Activated CD8-positive, alpha-beta T cell treated with anti-CD3 and anti-CD28 coated beads, Interleukin-2, amount 10 ng/mL, durations not matched to agents 7 days and 5 days (primary cell): ENCODE data around the gene HOXB8. TPM values are rescaled to one million over a fixed set of nuclear protein-coding genes. Genes with fewer than 3 reads are reported as not detected.

Source experiments
- ATAC-seq: fragments of 150-1000 bp; cut with Tn5 transposase; one replicate; pipeline ENCODE4 v1.10.0; 2021; ENCODE audit warnings: moderate library complexity
- CTCF ChIA-PET: fragments of 350-600 bp; sonication (Branson Sonifier 250); formaldehyde crosslinking; loops from one replicate; lab custom pipeline; 2021; ENCODE audit warnings: antibody characterized with exemption; lab: Charles Lee
- POLR2A ChIA-PET: fragments of 350-600 bp; sonication (Branson Sonifier 250); formaldehyde crosslinking; loops from one replicate; lab custom pipeline; 2021; ENCODE audit warnings: antibody characterized with exemption; lab: Charles Lee
- DNase-seq: peaks from one replicate; pipeline ENCODE4 v3.0.0-alpha.2; 2020
- H3K27ac Mint-ChIP-seq: one replicate; pipeline ENCODE4 v1.8.0; 2021; ENCODE audit warnings: mild to moderate bottlenecking, mixed read lengths
- H3K27me3 Mint-ChIP-seq: one replicate; pipeline ENCODE4 v1.8.0; 2021; ENCODE audit warnings: low read depth, mixed read lengths
- H3K36me3 Mint-ChIP-seq: one replicate; pipeline ENCODE4 v1.8.0; 2021; ENCODE audit warnings: low read depth, mixed read lengths
- H3K4me1 Mint-ChIP-seq: one replicate; pipeline ENCODE4 v1.8.0; 2021; ENCODE audit warnings: low read depth, mixed read lengths
- H3K4me3 Mint-ChIP-seq: one replicate; pipeline ENCODE4 v1.8.0; 2021; ENCODE audit warnings: mild to moderate bottlenecking, mixed read lengths
- H3K9me3 Mint-ChIP-seq: one replicate; pipeline ENCODE4 v1.8.0; 2022; ENCODE audit warnings: mixed read lengths; ENCODE audit not compliant: insufficient read depth
- microRNA-seq: library from miRNA; unstranded; fragments of <30 nt; microRNA quantifications from one replicate; pipeline ENCODE4 v1.2.0, GENCODE V29; 2022
- total RNA-seq, 2 experiments: library from RNA; stranded (reverse); gene quantifications; one replicate each; pipeline ENCODE4 v1.2.3, GENCODE V29; 2021

Gene HOXB8
- total RNA-seq, 2 experiments from 2014 or later: not detected

DNA sequence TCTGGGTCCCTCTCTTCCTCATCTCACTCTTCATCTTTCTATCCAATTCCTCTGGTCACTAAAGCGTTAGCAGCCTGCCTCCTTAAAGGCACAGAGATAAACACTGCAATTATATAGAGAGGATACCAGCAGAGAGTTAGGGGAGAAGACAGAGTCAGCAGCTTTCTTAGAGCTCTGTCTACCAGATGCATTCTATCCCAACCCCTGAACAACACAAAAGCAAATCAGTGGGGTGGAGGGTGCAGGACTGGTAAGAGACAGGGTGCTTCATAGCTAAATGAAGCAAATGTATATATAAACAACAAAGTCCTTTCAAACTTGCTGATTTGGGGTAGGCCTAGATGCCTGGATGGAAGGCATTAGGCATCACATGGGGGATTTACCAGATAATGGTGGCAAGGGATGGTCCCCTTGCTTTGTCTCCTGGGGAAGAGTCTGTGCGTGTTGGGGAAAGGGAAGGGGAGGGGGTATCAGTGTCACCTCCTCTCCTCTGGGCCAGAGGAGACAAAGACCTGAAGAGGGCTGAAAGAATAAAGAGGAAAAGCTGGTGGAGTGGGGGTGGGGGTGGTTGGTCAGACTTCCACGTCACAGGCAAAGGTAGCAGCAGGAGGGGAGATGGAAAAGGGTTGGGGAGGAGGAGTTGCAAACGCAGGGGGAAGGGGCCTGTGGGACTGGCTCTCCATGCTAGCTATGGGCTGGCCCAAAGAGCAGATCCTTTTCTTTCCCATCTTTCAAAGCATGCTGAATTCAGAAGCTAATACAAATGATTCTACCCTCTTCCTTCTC, 49.0 kb downstream of the HOXB8 start:
- peaks cover 15% of the 10 kb centered on the region for H3K4me1 Mint-ChIP-seq
- peaks cover 10% of the 10 kb centered on the region for H3K27me3 Mint-ChIP-seq
- ChIA-PET CTCF (interaction anchor here (0.8 kb wide), 1 partner anchor 229 kb away, joined by 3 read pairs; no protein-coding TSS in a partner anchor), POLR2A (no interaction called here)
- peaks cover 19% of the 10 kb centered on the region for H3K36me3 Mint-ChIP-seq
- H3K4me3 Mint-ChIP-seq: no peak overlapping the region
- H3K9me3 Mint-ChIP-seq: no peaks in the 10 kb centered on the region
- no peak for ATAC-seq
- no peak for DNase-seq
- H3K27ac Mint-ChIP-seq: no peak overlapping the region

DNA sequence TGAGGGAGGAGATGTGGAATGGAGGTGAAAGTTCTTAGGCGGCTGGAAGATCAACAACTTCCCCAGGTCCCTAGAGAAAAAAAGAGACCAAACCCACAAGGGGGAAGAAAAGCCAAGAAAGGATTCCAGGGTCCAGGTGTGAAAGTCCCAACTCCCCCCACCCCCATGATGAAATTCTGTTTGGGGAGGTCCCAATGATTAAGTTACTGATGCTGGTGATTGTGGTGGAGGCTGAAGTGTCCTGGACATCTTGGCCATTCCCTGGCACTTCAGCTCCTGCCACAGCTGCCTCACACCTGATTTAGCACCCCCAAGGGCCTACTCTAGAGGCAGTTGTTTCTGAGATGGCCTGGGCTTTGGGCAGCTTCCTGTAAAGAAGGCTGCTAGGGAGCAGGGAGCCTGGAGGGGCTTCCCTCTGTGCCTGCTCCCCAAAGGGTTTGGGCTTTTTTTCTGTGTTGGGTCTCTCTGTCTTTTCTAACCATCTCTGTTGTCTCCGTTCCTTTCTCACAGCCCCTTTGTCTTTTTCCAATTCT, 50.0 kb downstream of the HOXB8 start:
- ATAC-seq (no peak), DNase-seq (no peak)
- ChIA-PET POLR2A (interaction anchor here (0.6 kb wide), 1 partner anchor 320 kb away, joined by 4 read pairs; no protein-coding TSS in a partner anchor), CTCF (no interaction called here)
- Mint-ChIP-seq H3K9me3 (no peaks in the 10 kb centered on the region), H3K27me3 (peaks cover 10% of the 10 kb centered on the region), H3K4me1 (peaks cover 20% of the 10 kb centered on the region), H3K27ac (no peak overlapping the region), H3K36me3 (peaks cover 20% of the 10 kb centered on the region), H3K4me3 (no peak overlapping the region)

DNA sequence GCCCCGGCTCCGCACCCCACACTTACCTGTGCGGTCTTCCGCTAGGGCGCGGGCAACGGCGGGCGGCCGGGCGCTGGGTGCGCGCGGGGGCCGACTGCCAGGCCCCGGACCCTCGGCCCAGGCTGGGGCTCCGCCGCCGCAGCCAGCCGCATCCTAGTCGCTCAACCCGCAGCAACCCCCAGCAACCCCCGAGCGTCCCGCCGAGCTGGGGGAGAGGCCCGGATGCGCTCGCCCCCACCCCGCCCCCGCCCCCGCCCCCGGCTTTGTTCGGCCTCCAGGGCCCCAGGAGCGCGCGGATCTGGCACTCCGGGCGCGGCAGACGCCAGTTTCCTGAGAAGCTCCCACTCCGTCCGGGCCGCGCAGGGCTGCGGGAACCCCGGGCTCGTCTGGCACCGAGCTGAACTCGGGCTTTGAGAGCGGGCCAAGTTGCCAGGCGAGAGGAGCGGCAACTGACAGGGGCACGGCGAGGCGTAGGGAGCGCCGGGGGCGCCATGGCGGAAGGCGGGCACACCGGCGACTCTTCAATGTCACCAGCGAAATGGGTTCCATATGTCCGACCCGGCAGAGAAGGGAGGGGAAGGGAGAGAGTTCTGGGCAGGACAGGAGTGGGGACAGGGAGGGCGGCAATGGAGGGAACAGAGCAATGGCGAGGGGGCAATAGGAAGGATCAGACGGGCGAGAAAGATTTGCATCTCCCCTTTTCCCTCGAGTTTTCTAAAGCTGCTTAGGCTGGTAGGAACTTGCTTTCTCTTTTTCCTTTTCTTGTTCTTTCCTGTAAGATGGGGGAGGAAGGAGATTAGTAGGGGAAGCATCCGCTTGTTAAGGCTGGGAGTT, 50.7 kb downstream of the HOXB8 start:
- ChIA-PET CTCF (no interaction called here), POLR2A (interaction anchor here (0.5 kb wide), 1 partner anchor 10 kb away, joined by 3 read pairs; no protein-coding TSS in a partner anchor)
- Mint-ChIP-seq H3K36me3 (peaks cover 20% of the 10 kb centered on the region), H3K9me3 (no peaks in the 10 kb centered on the region), H3K4me3 (no peak overlapping the region), H3K4me1 (peaks cover 20% of the 10 kb centered on the region), H3K27me3 (peaks cover 10% of the 10 kb centered on the region), H3K27ac (no peak overlapping the region)
- no peak for ATAC-seq
- DNase-seq: no peak

DNA sequence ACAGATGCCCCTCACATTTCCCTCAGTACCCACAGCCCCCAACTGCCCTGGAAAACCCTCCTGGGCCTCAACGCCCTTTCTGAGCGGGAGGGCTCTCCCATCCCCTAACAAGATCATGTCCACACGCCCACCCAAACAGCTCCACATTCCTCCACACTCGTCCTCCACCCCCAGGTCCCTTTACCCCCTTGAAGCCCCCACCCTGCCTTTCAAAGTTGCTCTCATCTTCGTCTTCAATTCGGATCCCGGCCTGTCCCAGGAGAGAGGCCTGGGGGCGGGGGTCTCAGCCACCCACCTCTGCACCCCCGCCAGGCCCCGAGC, 51.3 kb downstream of the HOXB8 start:
- no peaks in the 10 kb centered on the region for H3K9me3 Mint-ChIP-seq
- CTCF ChIA-PET: no interaction called here
- POLR2A ChIA-PET: interaction anchor here (0.5 kb wide), 1 partner anchor 11 kb away, joined by 3 read pairs; no protein-coding TSS in a partner anchor
- H3K36me3 Mint-ChIP-seq: peaks cover 16% of the 10 kb centered on the region
- ATAC-seq: no peak
- H3K27ac Mint-ChIP-seq: no peak overlapping the region
- no peak for DNase-seq
- H3K4me3 Mint-ChIP-seq: no peak overlapping the region
- H3K4me1 Mint-ChIP-seq: peaks cover 20% of the 10 kb centered on the region
- H3K27me3 Mint-ChIP-seq: peaks cover 7% of the 10 kb centered on the region

DNA sequence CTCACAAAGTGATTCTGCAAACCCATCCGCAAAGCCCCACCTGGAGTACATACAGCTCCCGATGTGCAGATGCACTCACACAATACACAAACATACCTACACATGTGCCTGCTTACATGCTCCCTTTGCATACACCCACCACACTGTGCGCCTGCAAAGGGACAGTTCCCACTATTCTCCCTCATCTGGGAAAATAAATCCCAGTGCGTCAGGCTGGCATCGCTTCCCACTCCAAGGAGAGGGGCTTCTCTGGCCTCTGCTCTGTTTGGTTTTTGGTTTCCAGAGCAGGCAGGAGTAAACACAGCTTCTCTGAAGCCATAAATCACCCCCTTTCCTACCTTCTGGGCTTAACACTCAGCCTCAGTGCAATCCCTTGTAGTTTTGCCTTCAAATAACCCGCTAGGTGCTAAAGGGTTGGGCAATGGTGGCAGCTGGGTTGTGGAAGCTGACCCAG, 51.7 kb downstream of the HOXB8 start:
- POLR2A ChIA-PET: no interaction called here
- CTCF ChIA-PET: no interaction called here
- H3K4me3 Mint-ChIP-seq: no peak overlapping the region

DNA sequence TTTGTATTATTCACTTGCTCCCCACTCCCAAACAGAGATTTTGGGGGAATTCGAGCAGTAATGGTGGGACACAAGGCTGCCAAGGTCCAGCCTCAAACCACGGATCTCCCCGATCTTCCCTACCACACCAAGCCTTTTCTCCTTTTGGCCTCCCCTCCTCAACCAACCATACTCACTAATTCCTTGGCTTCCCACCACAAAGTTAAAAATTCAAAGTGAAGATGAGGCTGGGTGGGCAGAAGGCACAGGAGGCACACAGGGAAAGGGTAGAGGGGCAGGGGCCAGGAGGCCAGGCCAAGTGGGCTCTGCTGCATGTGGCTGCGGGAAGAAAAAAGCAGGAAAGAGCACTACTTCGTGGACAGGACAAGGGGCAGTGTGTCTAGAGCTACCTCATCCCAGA, 52.2 kb downstream of the HOXB8 start:
- CTCF ChIA-PET: no interaction called here
- Mint-ChIP-seq H3K4me3 (no peak overlapping the region), H3K27ac (no peak overlapping the region), H3K9me3 (no peaks in the 10 kb centered on the region), H3K36me3 (peaks cover 10% of the 10 kb centered on the region), H3K4me1 (peaks cover 20% of the 10 kb centered on the region), H3K27me3 (peaks cover 8% of the 10 kb centered on the region)
- ATAC-seq: no peak
- DNase-seq: no peak
- POLR2A ChIA-PET: no interaction called here

More for the DNA sequence above, 51.7 kb downstream of the HOXB8 start:
- ATAC-seq (no peak), DNase-seq (no peak)
- H3K4me1 Mint-ChIP-seq: peaks cover 20% of the 10 kb centered on the region
- peaks cover 13% of the 10 kb centered on the region for H3K36me3 Mint-ChIP-seq
- H3K27me3 Mint-ChIP-seq: peaks cover 9% of the 10 kb centered on the region
- H3K27ac Mint-ChIP-seq: no peak overlapping the region
- no peaks in the 10 kb centered on the region for H3K9me3 Mint-ChIP-seq

Small RNAs within 50 kb of the gene (microRNA-seq; reads per million reads assigned to microRNA genes)
- gene MIR196A1: not detected

Other genes starting within 250 kb of the HOXB8 start
- gene SKAP1, start 185.1 kb downstream of the HOXB8 start, total RNA-seq: 10 to 100 TPM; 93.8 to 94.1 TPM
- not detected for gene HOXB1, start 84.3 kb downstream of the HOXB8 start, total RNA-seq
- gene HOXB2, start 70.2 kb downstream of the HOXB8 start, total RNA-seq: 10 to 100 TPM; 15.7 to 17.7 TPM
- gene HOXB4, start 36.9 kb downstream of the HOXB8 start, total RNA-seq: 1 to 10 TPM; 5.7 to 6.1 TPM
- gene HOXB3, start 25.1 kb downstream of the HOXB8 start, total RNA-seq: 10 to 100 TPM in 1 of 2 experiments, 1 to 10 TPM in 1; 8.2 to 10.3 TPM
- gene HOXB5, start 21.5 kb downstream of the HOXB8 start, total RNA-seq: not detected
- not detected for gene HOXB6, start 10.3 kb downstream of the HOXB8 start, total RNA-seq
- under 1 TPM; 0.87 to 0.91 TPM for gene HOXB7, start 4.3 kb downstream of the HOXB8 start, total RNA-seq
- gene HOXB9, start 11.1 kb upstream of the HOXB8 start, total RNA-seq: under 1 TPM; 0.37 to 0.65 TPM
- gene PRAC1, start 107.2 kb upstream of the HOXB8 start, total RNA-seq: not detected
- gene PRAC2, start 107.9 kb upstream of the HOXB8 start, total RNA-seq: not detected
- not detected for gene HOXB13, start 113.5 kb upstream of the HOXB8 start, total RNA-seq
- gene TTLL6, start 201.9 kb upstream of the HOXB8 start, total RNA-seq: not detected
- gene CALCOCO2, start 215.7 kb upstream of the HOXB8 start, total RNA-seq: 100 to 1,000 TPM; 152 to 167 TPM